Measurements from ENCODE around the gene PDCD1. TPM values are rescaled to one million over a fixed set of nuclear protein-coding genes. Genes with fewer than 3 reads are reported as not detected.

The PDCD1 gene
- total RNA-seq, 2 donors from 2014 or later: 0.21 to 0.35 TPM

DNA sequence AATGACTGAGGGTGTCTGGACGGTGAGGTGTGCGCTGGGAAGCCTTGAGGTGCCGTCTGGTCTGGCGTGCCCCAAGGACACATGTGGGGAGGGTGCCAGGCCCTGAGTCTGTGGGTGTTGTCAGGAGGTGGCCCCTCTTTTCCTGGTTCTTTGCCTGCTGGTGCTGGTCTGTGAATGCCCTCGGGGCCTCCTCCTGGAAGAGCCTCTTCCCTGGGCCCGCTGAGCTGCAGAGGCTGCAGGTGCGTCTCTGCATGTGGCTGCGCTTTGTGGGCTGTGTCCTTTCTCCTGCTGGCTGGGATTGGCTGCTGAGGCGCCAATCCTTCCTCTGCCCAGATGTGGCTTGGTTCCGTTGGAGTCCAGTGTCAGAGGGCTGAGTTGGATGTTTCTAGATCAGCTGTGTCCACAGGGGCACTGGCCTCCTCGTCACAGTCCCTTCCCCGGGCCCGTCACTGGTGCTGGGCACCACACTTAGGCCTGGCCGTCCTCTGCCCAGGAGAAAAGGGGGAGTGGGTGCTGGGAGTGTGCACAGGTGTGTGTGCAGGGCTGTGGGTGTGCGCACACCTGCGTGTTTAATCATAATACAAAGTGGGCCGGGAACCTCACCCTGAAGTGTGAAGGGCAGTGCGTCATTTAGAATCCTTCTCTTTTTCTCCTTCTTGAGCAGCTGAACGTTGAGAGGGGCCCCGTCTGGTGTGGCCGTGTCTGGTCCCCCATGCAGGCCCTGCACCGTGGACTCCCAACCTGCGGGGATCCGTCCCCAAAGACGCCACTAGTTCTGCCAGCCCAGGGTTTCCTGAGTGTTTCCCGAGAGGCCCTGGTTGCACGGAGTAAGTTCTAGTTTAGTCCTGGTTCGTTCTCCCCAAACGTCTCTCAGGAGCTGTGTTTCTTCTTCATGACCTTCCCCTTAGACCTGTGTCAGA lies 46.4 kb upstream of the PDCD1 start:
- Histone ChIP-seq H3K4me1 (no peaks in the 10 kb centered on the region), H3K27me3 (no peaks in the 10 kb centered on the region), H3K36me3 (no peaks in the 10 kb centered on the region), H3K9me3 (no peaks in the 10 kb centered on the region), H3K9ac (ENCODE audit: low read depth in 2 of 2, low read length in 2 of 2) (no peak overlapping the region), H3K4me3 (no peak overlapping the region), H3K27ac (no peak overlapping the region)
- TF ChIP-seq CTCF (IDR thresholded peaks at IDR 0.05): no peak
- intact Hi-C loops (cut with DNase I): no loop called here
- DNase-seq: no peak

- Histone ChIP-seq H3K36me3 (no peaks in the 10 kb centered on the region), H3K27ac (no peak overlapping the region), H3K27me3 (no peaks in the 10 kb centered on the region), H3K9me3 (no peaks in the 10 kb centered on the region), H3K4me3 (no peak overlapping the region), H3K4me1 (no peaks in the 10 kb centered on the region), H3K9ac (ENCODE audit: low read depth in 2 of 2, low read length in 2 of 2) (no peak overlapping the region)
- TF ChIP-seq CTCF (IDR thresholded peaks at IDR 0.05): no peak
- intact Hi-C loops (cut with DNase I): no loop called here
- DNase-seq: no peak
These were observed 45.5 kb upstream of the PDCD1 start for GRCh38 chr2:241904011-241904718.

DNA sequence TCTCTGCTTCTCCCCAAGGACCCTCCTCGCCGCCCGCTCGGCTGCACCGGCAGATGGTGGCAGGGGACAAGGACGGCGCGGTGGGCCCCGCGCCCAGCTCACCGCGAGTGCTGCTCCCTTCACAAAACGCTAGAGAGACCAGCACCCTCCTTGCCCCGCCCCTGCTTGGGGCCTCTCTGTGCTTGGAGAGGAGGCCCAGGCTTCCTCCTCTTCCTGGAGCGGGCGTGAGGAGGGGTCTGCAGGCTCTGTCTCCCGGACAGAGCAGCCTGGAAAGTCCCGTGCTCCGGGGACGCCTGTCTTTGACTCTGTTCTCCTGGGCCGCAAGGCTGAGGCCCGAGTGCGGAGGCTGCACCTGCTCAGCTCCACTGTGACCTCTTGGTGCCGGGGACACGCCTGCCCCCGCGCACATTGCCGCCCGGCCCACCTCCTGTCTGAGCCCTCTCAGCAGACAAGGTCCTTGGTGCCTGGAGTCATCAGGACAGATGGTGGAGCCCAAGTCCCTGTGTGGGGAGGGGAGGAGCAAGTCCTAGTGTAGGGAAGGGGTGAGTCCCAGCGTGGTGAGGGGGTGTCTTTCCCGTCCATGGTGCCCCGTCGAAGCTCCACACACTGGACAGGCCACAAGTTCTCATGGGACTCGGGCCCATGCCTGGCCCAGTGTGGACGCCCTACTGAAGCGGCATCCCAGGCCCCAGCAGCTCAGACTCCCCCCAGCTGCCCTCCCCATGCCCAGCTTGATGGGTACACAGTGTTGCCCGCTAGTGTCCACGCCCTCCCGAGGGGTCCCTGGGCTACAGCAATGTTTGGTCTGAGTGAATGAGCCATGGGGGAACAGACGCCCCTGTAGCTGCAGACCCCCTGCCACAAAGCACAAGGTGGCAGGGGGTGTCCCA lies 44.7 kb upstream of the PDCD1 start:
- no peaks in the 10 kb centered on the region for H3K36me3 ChIP-seq
- no peak overlapping the region for H3K9ac ChIP-seq (ENCODE audit: low read depth in 2 of 2, low read length in 2 of 2)
- no peak for TF ChIP-seq CTCF (IDR thresholded peaks at IDR 0.05)
- H3K4me1 ChIP-seq: no peaks in the 10 kb centered on the region
- no peaks in the 10 kb centered on the region for H3K9me3 ChIP-seq
- intact Hi-C loops (cut with DNase I): no loop called here
- no peak overlapping the region for H3K27ac ChIP-seq
- DNase-seq: no peak
- H3K4me3 ChIP-seq: no peak overlapping the region
- no peaks in the 10 kb centered on the region for H3K27me3 ChIP-seq

DNA sequence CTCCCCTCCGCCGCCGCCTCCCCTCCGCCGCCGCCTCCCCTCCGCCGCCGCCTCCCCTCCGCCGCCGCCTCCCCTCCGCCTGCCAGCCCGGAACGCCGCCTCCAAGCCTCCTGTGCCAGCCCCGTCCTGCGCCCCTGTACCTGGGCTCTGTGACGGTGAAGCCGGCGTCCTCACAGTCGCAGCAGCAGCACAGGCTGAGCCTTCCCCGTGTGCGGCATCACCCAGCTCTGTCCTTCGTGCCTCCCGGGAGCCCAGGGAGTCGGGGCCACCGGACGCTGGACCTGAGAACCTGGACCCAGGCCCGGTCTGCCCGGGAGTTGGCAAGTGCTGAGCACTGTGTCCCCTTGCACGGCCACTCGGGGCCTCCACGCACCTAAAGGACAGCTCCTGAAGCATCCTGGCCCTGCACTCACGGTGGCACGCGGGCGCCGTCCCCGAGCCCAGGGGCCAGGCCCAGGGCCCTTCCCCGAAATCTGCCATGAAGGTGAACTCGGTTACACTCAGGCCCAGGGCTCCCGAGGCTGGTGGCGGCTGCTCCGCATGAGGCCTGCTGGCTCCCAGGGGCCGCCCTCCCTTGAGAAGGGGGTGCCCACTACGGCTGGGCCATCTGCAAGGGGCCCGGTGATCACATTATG lies 43.8 kb upstream of the PDCD1 start:
- no peak for DNase-seq
- H3K27ac ChIP-seq: no peak overlapping the region
- intact Hi-C loops (cut with DNase I): no loop called here
- no peaks in the 10 kb centered on the region for H3K36me3 ChIP-seq
- H3K9me3 ChIP-seq: no peaks in the 10 kb centered on the region
- no peak overlapping the region for H3K4me3 ChIP-seq
- no peaks in the 10 kb centered on the region for H3K4me1 ChIP-seq
- H3K27me3 ChIP-seq: no peaks in the 10 kb centered on the region
- no peak overlapping the region for H3K9ac ChIP-seq (ENCODE audit: low read depth in 2 of 2, low read length in 2 of 2)
- no peak for TF ChIP-seq CTCF (IDR thresholded peaks at IDR 0.05)
